ENCODE measurements around the gene CD164.
"Not testable (repeated sequence)": the region's sequence is repeated elsewhere in the genome, so short reads cannot be mapped to it uniquely, and the experiment has no call there.

The CD164 gene

DNA sequence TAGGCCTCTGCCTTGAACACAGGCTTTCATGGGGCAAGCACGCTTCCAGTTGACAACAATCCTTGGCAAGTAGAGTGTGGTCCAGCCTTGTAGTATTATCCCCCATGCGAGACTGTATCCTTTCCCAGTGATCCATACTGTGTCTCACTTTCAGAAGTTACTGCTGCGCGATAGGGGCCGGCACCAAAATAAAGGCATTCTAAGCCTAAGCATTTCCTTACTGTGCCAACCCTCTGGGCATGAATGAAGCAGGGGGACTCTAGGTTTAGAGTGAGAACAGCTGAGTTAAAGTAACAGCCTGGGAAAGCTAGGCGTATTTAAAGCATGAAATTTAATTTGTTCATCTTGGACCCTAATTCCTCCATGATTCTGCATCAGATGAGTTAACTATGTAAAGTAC, 39.4 kb downstream of the CD164 start:
- TF ChIP-seq, protein P1, sequence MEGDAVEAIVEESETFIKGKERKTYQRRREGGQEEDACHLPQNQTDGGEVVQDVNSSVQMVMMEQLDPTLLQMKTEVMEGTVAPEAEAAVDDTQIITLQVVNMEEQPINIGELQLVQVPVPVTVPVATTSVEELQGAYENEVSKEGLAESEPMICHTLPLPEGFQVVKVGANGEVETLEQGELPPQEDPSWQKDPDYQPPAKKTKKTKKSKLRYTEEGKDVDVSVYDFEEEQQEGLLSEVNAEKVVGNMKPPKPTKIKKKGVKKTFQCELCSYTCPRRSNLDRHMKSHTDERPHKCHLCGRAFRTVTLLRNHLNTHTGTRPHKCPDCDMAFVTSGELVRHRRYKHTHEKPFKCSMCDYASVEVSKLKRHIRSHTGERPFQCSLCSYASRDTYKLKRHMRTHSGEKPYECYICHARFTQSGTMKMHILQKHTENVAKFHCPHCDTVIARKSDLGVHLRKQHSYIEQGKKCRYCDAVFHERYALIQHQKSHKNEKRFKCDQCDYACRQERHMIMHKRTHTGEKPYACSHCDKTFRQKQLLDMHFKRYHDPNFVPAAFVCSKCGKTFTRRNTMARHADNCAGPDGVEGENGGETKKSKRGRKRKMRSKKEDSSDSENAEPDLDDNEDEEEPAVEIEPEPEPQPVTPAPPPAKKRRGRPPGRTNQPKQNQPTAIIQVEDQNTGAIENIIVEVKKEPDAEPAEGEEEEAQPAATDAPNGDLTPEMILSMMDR (conservative IDR thresholded peaks at IDR 0.05): no peak
- no peak for TF ChIP-seq ZFX (IDR thresholded peaks at IDR 0.05)
- H3K27ac ChIP-seq: no peak overlapping the region

DNA sequence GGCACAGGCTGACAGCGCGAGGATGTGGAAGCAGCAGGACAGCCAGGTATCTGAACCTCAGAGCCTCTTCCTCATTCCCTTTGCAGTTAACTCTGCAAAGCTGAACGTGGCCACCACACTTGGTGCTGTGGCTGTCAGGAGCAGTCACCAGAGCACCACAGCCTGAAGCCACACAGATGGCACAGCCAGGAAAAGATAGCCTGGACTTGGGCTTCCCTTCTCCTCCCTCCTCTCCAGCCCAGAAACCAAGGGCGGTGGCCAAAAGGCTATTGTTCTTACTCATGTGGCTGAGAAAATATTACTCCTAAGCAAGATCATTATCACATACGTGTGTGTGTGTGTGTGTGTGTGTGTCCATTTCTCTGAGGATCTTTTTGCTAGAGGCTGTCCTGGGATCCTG, 39.8 kb downstream of the CD164 start:
- no peak overlapping the region for H3K27ac ChIP-seq
- TF ChIP-seq, protein P1 (conservative IDR thresholded peaks at IDR 0.05): no peak
- no peak for TF ChIP-seq ZFX (IDR thresholded peaks at IDR 0.05)

GRCh38 chr6:109340811-109341210, 41.5 kb downstream of the CD164 start:
- TF ChIP-seq, protein P1 (conservative IDR thresholded peaks at IDR 0.05): no peak
- TF ChIP-seq ZFX (IDR thresholded peaks at IDR 0.05): no peak
- no peak overlapping the region for H3K27ac ChIP-seq

- no peak for TF ChIP-seq ZFX (IDR thresholded peaks at IDR 0.05)
- TF ChIP-seq, protein P1 (conservative IDR thresholded peaks at IDR 0.05): no peak
- no peak overlapping the region for H3K27ac ChIP-seq
These were observed 42.2 kb downstream of the CD164 start for GRCh38 chr6:109339906-109340678.

- peak overlapping the region; percentile 93 for H3K27ac ChIP-seq
- TF ChIP-seq, protein P1 (conservative IDR thresholded peaks at IDR 0.05): no peak
- no peak for TF ChIP-seq ZFX (IDR thresholded peaks at IDR 0.05)
These were observed 45.9 kb downstream of the CD164 start for GRCh38 chr6:109336221-109336961.

- not testable (repeated sequence) for H3K27ac ChIP-seq
These were observed 48.4 kb downstream of the CD164 start for GRCh38 chr6:109333870-109334269.

GRCh38 chr6:109332748-109333147, 49.5 kb downstream of the CD164 start:
- TF ChIP-seq, protein P1 (conservative IDR thresholded peaks at IDR 0.05): no peak
- no peak for TF ChIP-seq ZFX (IDR thresholded peaks at IDR 0.05)
- no peak overlapping the region for H3K27ac ChIP-seq
